Spinal cord (tissue), 10 donors: ENCODE measurements around the gene C2CD4D. TPM values are rescaled to one million over a fixed set of nuclear protein-coding genes. Genes with fewer than 3 reads are reported as not detected.

ENCODE experiments used
- DNase-seq, 6 donors: peaks; one replicate each; pipeline versions ENCODE4 v3.0.0 to v3.0.0-alpha.2; 2013 to 2015; ENCODE audit warnings: low spot score in 6 of 6, low read depth in 4 of 6
- H3K27ac ChIP-seq: one replicate; pipeline ENCODE4 v1.5.1; 2013; ENCODE audit warnings: low read depth, low read length, control low read depth
- H3K27me3 ChIP-seq: one replicate; pipeline ENCODE4 v1.6.1; 2013; ENCODE audit warnings: low read length; ENCODE audit not compliant: control insufficient read depth, insufficient read depth
- H3K36me3 ChIP-seq: one replicate; pipeline ENCODE4 v1.6.1; 2013; ENCODE audit warnings: low read length; ENCODE audit not compliant: control insufficient read depth, insufficient read depth
- H3K4me1 ChIP-seq: one replicate; pipeline ENCODE4 v1.6.1; 2013; ENCODE audit warnings: low read length; ENCODE audit not compliant: control insufficient read depth, insufficient read depth
- H3K4me3 ChIP-seq: one replicate; pipeline ENCODE4 v1.5.1; 2013; ENCODE audit warnings: low read depth, low read length, control low read depth
- H3K9me3 ChIP-seq: one replicate; pipeline ENCODE4 v1.6.1; 2013; ENCODE audit warnings: low read length; ENCODE audit not compliant: control insufficient read depth, insufficient read depth
- WGBS: methylation state at CpG from one replicate; pipeline ENCODE4 v1.1.5; 2013; ENCODE audit warnings: missing lambda C conversion rate; ENCODE audit not compliant: insufficient coverage; 5-methylcytosine and 5-hydroxymethylcytosine counted together
- polyA plus RNA-seq, 2 donors: library from polyadenylated mRNA; unstranded; fragments of 120-200 nt; gene quantifications; one replicate each; pipeline ENCODE4 v1.2.1, GENCODE V29; 2013; ENCODE audit not compliant: insufficient read length in 2 of 2
- total RNA-seq, 2 donors: library from RNA; depleted of rRNA in 1 of 2; stranded (reverse); fragments of 120-200 nt in 1 of 2; fragments of >200 nt in 1 of 2; gene quantifications; one replicate each; pipeline versions ENCODE4 v1.2.3 to v1.2.4, GENCODE V29; 2013 to 2014
- donor health status: healthy.

C2CD4D gene
- total and polyA plus RNA-seq, 4 donors: 0.74 to 0.97 TPM; not detected in 2

DNA sequence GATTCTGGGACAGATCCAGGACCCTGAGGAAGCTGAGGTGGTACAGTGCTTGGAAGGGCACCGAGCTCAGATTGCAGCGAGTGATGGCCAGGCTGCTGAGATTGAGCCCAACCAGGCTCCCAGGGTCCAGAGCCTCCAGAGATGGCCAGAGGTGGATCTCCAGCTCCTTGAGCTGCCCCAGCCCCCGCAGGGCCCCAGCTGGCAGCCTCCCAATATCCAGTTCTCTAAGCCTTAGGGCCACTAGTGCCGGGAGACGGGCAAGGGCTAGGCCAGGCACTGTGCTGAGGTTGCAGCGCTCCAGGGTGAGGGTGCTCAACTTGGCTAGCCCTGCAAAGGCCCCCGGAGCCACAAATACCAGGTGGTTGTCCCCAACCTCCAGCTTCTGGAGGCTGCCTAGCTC, 37.8 kb downstream of the C2CD4D start:
- H3K36me3 ChIP-seq: peaks cover 11% of the 10 kb centered on the region
- DNase-seq: no peak
- H3K4me3 ChIP-seq: no peak overlapping the region
- peaks cover 15% of the 10 kb centered on the region for H3K4me1 ChIP-seq
- H3K9me3 ChIP-seq: no peaks in the 10 kb centered on the region
- H3K27me3 ChIP-seq: no peaks in the 10 kb centered on the region
- H3K27ac ChIP-seq: no peak overlapping the region
- 85% methylated on average over 7 of the region's 7 CpGs for WGBS

DNA sequence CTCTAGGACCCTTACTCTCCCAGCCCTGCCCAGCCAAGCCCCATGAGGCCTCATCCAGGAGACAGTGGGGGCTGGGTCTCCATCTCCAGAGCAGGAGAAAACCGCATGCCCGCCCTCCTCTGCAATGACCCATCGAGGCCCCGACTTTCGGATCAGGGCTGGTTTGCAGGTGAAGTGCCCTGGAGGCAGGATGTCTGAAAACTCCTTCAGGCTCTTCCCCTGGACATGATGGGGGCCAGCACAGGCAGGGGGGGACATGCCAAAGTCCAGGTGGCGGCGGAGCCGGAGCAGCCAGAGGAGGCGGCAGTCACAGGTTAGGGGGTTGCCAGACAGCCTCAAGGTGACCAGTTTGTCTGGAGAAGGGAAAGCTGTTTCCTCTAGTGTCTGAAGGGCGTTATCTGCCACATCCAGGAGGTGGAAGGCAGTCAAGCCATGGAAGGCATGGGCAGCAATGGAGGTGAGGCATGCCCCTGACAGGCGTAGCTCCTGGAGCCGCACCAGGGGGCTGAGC, 38.3 kb downstream of the C2CD4D start:
- DNase-seq: no peak
- Histone ChIP-seq H3K27ac (no peak overlapping the region), H3K4me3 (no peak overlapping the region), H3K4me1 (peaks cover 15% of the 10 kb centered on the region), H3K27me3 (no peaks in the 10 kb centered on the region), H3K36me3 (peaks cover 11% of the 10 kb centered on the region), H3K9me3 (no peaks in the 10 kb centered on the region)
- WGBS: 94% methylated on average over 12 of the region's 12 CpGs

DNA sequence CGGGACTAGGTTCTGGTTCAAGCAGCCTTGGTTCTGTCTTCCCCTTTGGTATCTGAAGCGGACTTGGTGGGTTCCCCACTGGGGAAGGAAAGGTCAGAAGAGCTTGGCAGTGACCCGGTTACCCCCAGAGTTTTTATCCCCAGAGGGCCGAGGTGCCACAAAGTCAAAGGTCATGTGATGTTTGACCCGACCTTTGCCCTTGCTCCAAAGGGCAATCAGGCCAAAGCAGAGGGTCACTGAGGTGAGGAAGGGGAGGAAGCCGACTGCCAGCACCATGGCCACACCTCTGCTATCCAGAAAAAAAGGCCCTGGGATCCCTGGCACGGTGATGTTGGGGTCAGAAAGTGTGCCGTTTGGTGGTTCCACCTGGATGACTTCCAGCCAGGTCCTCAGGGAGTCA, 38.8 kb downstream of the C2CD4D start:
- Histone ChIP-seq H3K4me1 (peaks cover 15% of the 10 kb centered on the region), H3K36me3 (peaks cover 11% of the 10 kb centered on the region), H3K9me3 (no peaks in the 10 kb centered on the region), H3K27ac (no peak overlapping the region), H3K27me3 (no peaks in the 10 kb centered on the region), H3K4me3 (no peak overlapping the region)
- 74% methylated on average over 5 of the region's 8 CpGs for WGBS
- DNase-seq: no peak

DNA sequence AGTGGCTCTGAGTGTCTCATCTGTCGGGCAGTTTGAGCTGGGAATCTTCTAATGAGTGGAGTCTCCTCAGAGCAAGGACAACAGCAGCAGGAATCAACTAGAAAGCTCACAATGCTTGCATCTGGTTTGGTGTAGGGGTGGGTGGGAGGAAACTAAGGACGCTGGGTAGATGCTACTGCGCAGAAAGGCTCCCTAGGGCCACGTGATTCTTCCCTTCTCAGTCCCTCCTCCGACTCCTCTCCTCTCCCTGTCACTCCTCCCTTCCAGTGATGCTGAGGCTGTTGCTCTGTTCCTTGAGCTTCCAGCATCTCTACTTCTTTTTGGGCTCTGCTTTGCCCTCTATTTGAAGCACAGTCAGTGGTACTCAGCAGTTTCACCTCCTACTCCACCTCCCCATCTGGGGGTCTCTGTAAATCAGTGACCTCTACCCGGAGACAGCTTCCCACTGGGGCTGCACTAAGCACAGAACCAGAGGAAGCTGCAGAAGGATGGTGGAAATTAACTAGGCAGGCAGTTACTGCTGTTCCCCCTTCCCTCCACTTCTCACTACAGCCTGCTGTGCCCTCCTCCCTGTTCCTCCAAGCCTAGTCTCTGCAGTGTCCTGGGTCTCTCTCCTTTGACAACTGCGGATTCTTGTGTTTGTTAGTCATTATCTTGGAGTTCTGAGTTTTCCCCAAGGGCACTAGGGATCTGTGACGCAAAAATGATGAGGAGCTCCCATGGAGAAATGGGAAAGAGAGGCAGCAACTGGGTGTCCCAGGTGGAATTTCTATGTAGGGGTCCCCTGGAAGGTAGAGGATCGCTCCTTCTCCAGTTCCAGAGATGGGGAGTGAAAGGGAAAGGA, 40.2 kb downstream of the C2CD4D start:
- WGBS: 24% methylated on average over 6 of the region's 9 CpGs
- Histone ChIP-seq H3K4me3 (no peak overlapping the region), H3K4me1 (peaks cover 7% of the 10 kb centered on the region), H3K36me3 (peaks cover 9% of the 10 kb centered on the region), H3K9me3 (no peaks in the 10 kb centered on the region), H3K27ac (no peak overlapping the region), H3K27me3 (no peaks in the 10 kb centered on the region)
- peak in 5 of 6 donors; percentile 20 to 83 (median 24) for DNase-seq

DNA sequence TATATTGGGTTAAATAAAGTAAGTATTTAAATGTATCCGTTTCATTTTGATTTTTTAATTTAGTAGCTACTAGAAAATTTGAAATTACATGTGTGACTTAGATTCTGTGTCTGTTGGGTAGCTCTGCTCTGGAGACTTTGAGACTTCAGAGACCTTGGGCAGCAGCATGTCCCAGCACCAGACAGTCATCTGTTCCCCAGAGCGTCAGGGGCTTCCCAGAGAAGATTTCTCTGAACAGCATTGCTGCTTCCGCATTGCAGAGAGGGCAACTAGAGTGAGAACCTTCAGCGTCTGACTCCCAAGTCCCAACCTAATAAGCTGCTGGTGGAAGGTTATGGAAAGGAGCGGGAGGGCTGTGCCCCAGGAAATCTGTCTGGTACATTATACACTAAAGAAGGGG, 41.0 kb downstream of the C2CD4D start:
- 76% methylated on average over 2 of the region's 5 CpGs for WGBS
- Histone ChIP-seq H3K9me3 (no peaks in the 10 kb centered on the region), H3K4me3 (no peak overlapping the region), H3K27me3 (no peaks in the 10 kb centered on the region), H3K4me1 (peaks cover 7% of the 10 kb centered on the region), H3K27ac (no peak overlapping the region), H3K36me3 (peaks cover 9% of the 10 kb centered on the region)
- DNase-seq: no peak

DNA sequence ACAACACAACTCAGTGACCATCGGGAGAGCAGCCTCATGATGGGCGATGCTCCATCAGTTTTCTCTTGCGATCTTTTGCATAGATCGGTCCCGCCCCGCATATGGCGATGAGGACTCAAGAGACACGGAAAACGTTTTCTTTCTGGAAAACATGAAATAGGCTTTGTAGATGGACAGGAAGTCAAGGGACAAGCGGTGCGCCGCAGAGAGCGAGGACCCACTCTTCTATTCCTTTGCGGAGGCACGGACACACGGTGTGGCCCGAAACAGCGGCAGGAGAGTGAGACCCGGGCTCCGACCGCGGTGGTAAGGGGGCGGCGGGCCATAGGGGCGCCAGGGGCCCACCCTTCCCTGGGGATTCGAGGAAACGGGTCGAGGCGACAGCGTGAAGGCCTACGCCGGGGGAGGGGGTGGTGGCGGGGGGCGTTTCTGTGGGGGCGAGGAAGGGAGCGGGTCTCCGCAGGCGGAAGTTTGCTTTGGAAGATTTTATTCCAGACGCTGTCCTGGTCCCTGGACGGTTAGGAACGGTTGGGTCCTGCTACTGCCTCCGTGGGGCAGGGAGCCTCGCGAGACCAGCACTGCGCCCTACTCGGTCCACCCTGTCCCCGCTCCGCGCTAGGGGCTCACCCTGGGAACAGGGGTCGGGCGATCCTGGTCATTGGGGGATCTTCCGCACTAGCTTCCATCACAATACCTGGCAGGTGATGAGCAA, 48.5 kb downstream of the C2CD4D start:
- DNase-seq: peak in 2 of 6 donors; percentile 2 to 41
- H3K4me1 ChIP-seq: no peaks in the 10 kb centered on the region
- peak overlapping the region; percentile 83 for H3K4me3 ChIP-seq
- H3K27ac ChIP-seq: peak overlapping the region; percentile 82
- WGBS: 0% methylated on average over 41 of the region's 52 CpGs
- no peaks in the 10 kb centered on the region for H3K9me3 ChIP-seq
- no peaks in the 10 kb centered on the region for H3K27me3 ChIP-seq
- no peaks in the 10 kb centered on the region for H3K36me3 ChIP-seq

DNA sequence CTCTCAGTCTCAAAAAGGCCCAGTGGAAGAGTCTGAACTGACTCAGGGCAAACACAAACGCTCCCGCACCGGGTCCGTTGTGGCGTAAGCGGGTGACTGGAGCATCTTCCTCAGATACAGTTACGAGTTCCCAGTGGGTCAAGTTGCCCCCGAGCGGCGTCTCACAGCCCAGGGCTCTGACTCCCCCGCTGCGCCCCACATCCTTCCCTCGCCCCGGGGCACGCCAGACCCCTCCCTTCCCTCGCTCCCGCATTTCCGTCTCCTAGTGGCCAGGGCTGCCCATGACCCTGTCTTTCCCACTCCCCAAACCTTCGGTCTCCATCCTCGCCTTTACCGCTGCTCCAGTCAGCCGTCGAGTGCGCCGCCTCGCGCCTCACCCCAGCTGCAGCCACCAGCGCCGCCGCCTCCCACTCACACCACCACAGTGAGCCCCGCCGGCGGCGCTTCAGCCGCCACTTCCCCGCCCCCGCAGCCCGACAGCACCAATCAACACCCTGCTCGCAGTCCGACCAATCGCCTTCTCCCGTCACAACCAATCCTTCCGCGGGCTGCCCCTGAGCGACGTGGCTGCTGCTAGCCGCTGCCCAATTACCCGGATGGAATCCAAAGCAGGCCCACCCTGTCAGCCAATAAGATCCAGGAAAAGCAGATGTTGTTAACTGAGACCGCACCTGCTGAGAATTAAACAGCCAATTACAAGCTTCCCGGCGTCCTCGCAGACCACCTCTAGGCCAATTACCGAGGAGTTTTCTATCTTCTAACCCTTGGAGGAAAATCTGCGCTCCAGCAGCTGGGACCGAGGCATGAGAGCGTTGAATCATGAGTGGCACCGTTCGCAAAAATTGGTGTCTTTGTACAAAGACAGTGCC, 49.3 kb downstream of the C2CD4D start, which contains the start of gene TDRKH:
TSS of gene TDRKH (minus strand) at position 430 of the 869 bp plus-strand sequence. CDS start 7,478 bp downstream, outside the sequence.
- Histone ChIP-seq H3K4me1 (no peaks in the 10 kb centered on the region), H3K27ac (peak within 1 kb of the TSS; percentile 82), H3K36me3 (no peaks in the 10 kb centered on the region), H3K27me3 (no peaks in the 10 kb centered on the region), H3K9me3 (no peaks in the 10 kb centered on the region), H3K4me3 (peak within 1 kb of the TSS; percentile 83)
- under 1% methylated on average over 56 of the region's 58 CpGs for WGBS
- peak; percentile 92 to 100 (median 98) for DNase-seq
